ENCODE data around the gene CLEC20A.

The CLEC20A gene

GRCh38 chr1:178485541-178485981 lies 11.2 kb downstream of the CLEC20A start:
- in situ Hi-C loops (cut with MboI; ENCODE audit: low sequenced_read_pairs) = no loop called here

DNA sequence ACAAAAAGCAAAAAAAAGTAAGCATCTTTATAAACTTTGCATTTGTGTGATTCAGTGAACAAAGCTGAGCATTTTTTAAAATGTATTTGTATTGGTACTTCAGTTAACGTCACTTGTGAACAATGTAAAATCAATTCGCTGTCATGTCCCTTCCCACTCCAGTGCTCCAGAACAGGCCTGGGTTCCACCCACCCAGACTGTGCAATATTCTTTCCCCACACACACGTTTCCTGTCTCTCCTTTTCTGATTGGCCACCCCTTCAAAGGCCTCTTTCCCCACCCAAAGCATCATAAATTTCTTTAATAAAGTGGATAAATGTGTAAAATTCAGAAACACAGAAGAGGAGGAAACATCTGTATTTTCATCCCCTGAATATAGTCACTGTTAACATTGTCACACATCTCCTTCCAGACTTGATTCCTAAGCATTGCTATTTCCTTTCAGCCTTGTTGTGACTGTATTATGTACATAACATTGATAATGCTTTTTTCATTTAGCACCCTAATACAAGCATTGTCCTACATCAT lies 12.0 kb downstream of the CLEC20A start:
- in situ Hi-C loops (cut with MboI; ENCODE audit: low sequenced_read_pairs) = no loop called here

DNA sequence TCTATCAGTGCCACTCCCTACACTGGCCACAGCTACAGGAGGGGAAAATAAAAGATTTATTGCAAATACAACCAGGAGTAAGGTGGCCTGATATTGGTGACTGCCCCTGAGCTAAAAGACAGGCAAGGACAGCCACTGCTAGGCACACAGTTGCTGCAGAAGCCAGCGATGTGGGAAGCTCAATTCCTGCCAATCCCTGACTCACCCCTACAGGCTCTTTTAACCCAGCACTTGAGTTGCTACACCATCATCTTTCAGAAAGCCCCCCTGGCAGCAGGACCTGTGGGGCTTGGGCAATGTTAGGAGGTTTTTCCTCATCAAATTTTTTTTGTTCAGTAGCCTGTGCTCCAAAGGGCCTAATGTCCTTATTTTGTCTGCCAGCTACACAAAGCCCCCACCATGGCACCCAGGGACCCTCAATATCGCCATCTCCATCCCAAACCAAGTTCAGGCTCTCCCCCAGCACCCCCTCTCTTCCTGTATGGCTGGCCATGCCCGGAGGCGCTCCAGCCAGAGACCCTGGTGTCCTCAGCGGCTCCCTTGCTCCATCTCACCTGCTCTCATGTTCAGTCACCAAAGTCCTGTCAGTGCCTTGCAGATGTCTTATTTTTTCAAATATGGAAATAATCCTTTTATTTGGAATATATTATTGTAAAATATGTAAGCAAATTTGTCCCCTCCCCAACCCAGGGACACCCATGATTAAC lies 13.4 kb downstream of the CLEC20A start:
- in situ Hi-C loops (cut with MboI; ENCODE audit: low sequenced_read_pairs) = no loop called here

GRCh38 chr1:178477841-178478240 lies 18.9 kb downstream of the CLEC20A start:
- in situ Hi-C loops (cut with MboI; ENCODE audit: low sequenced_read_pairs) = no loop called here

- in situ Hi-C loops (cut with MboI; ENCODE audit: low sequenced_read_pairs) = no loop called here
Measured at GRCh38 chr1:178477373-178477772, 19.4 kb downstream of the CLEC20A start.

DNA sequence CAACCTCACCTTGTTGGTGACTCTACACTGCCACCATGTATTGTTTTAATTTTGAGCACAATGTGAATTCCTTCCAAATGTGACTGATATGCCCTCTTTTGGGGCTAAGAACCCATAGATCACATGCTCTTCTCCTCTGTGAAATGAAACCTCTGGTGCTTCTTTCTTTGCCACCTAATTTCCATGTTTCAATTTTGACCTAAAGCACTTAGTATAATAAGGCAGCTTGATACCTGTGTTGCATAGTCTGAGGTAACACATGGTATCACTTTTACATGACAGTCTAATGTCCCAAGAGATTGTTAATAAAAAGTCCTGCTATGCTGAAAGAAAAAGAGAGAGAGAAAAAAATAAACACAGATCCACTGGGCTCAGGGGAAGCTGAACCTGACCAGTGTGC lies 24.2 kb downstream of the CLEC20A start:
- in situ Hi-C loops (cut with MboI; ENCODE audit: low sequenced_read_pairs) = no loop called here

DNA sequence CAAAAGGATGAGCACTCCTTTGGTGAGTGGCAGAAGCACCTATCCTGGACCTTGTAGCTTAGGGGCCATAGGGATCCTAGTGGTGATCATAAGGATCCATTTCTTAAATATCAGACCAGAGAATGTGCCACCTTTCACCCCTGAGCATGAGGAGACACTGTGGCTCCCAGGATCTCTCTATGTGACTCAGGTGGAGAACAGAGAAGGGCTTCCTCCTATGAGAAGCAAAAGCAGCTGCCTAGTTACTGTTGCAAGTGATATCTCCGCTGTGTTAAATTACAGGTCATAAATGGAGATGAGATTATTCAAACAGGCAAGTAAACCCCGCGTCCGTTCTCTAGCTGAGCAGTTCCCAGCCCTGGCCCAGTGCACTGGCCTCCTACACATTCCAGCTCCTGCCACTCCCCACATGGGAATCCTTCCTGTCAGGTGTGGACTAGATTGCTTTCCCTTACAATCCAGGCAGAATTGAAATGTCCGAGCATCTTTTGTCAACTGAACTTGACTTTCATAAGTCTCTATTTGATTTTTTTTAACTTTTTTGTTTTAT lies 26.3 kb downstream of the CLEC20A start:
- in situ Hi-C loops (cut with MboI; ENCODE audit: low sequenced_read_pairs) = no loop called here

DNA sequence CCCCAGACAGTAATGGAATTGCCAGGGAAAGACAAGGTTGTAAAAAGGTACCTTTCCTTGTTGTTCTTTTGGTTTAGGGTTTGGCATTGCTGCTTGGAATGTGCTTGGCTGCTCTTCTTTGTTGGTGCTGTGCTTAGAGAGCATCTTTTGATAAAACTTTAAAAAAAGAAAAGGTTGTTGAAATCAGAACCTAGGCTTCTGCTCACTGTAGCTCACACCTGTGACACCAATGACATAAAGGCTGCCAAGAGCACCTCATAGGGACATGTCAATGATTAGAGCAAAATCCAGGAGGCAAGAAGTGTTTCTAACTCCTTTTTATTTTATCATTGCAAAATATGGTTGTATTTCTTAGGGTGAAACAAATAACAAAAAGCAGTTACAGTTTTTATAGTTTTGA lies 28.9 kb downstream of the CLEC20A start:
- in situ Hi-C loops (cut with MboI; ENCODE audit: low sequenced_read_pairs) = no loop called here

GRCh38 chr1:178465011-178465410 lies 31.8 kb downstream of the CLEC20A start:
- in situ Hi-C loops (cut with MboI; ENCODE audit: low sequenced_read_pairs) = no loop called here

DNA sequence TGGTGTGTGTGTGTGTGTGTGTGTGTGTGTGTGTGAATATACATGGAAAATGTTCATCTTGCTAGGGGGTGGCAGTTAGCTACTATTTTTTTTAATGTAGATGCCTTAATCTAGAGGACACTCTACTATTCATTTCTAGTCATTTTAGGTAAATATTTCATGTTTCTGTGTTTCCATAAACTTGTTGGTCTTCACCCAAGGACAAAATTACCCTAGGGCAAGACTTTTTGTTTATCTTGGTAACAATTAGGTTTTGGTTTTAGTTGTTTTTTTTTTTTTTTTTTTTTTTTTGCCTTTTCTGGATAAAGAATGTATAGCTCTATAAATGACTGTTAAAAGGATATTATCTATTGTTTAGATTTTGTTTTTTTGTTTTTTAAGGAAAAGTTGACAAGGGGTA lies 32.2 kb downstream of the CLEC20A start:
- in situ Hi-C loops (cut with MboI; ENCODE audit: low sequenced_read_pairs) = no loop called here

DNA sequence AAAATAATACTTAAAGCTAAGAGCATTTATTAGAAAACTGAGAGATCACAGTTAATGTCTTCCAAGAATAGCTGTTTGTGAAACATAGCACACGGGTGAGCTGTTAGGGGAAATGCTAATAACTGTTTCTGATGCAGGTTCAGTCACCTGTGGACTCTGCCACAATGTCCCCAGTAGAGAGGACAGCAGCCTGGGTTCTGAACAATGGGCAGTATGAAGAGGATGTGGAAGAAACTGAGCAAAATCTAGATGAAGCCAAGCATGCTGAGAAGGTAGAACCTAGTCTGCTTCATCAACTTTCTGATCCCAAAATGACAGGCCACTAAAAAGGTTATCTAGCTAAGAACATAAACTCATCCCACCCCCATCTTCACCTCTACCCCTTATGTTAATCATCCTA lies 32.6 kb downstream of the CLEC20A start:
- in situ Hi-C loops (cut with MboI; ENCODE audit: low sequenced_read_pairs) = no loop called here

GRCh38 chr1:178461701-178462100 lies 35.1 kb downstream of the CLEC20A start:
- in situ Hi-C loops (cut with MboI; ENCODE audit: low sequenced_read_pairs) = no loop called here

GRCh38 chr1:178461104-178461503 lies 35.7 kb downstream of the CLEC20A start:
- in situ Hi-C loops (cut with MboI; ENCODE audit: low sequenced_read_pairs) = no loop called here

DNA sequence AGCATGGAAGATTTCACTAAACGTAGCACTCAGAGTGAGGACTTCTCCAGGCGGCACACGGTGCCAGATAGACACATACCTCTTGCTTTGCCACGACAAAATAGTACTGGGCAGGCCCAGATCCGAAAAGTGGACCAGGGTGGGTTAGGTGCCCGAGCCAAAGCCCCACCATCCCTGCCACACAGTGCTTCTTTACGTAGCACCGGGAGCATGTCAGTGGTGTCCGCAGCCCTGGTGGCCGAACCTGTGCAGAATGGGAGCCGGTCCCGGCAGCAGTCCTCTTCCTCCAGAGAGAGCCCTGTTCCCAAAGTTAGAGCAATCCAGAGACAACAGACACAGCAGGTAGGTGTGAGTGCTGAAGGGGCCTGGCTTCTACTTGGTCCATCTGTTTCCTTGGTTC lies 38.6 kb downstream of the CLEC20A start:
- in situ Hi-C loops (cut with MboI; ENCODE audit: low sequenced_read_pairs) = no loop called here

DNA sequence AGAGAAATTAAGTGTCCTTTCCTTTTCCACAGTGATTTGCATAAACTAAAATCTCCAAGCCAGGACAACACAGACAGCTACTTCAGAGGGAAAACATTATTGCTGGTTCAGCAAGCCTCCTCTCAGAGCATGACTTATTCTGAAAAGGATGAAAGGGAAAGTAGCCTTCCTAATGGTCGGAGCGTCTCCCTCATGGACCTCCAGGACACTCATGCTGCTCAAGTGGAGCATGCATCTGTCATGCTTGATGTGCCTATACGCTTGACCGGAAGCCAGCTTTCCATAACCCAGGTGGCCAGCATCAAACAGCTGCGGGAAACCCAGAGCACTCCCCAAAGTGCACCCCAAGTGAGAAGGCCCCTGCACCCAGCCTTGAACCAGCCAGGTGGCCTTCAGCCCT lies 39.1 kb downstream of the CLEC20A start:
- in situ Hi-C loops (cut with MboI; ENCODE audit: low sequenced_read_pairs) = no loop called here

GRCh38 chr1:178456472-178456871 lies 40.3 kb downstream of the CLEC20A start:
- in situ Hi-C loops (cut with MboI; ENCODE audit: low sequenced_read_pairs) = no loop called here

DNA sequence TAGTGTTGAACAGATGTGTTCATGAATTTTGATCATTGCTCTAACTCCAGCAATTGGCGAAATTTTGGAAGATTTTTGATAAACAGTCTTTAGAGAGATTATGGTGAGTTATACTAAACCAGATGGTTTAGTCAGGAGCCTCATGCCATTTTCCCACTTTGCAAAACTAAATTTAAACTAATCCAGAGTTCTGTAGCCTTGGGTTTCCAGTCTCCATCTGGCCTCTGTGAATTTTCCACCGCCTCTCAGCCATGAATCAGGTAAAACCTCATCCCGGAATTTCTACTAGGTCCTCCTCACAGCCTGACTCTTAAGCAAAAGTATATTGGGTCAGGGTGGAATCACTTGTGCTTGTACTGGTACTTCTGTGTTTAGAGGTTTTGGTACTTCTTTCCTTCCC lies 44.8 kb downstream of the CLEC20A start:
- in situ Hi-C loops (cut with MboI; ENCODE audit: low sequenced_read_pairs) = no loop called here

GRCh38 chr1:178451529-178451928 lies 45.2 kb downstream of the CLEC20A start:
- in situ Hi-C loops (cut with MboI; ENCODE audit: low sequenced_read_pairs) = no loop called here

DNA sequence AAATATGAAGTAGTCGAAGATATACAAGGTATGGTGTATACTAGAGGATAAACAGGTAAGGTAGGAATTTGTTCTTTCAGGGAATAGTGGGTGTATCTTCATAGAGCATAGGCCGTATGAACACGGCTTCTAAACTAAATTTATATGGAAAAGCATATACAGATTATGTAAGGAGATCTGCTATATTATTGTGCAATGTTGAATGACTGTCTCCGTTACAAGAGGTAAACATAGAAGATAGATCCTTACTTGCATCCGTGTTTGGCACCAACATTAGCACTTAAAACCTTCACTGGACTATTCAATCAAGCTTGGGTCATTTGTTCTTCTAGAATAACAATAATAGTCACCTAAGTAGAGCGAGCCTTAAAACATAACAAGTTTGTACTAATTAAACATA lies 45.9 kb downstream of the CLEC20A start:
- in situ Hi-C loops (cut with MboI; ENCODE audit: low sequenced_read_pairs) = no loop called here

- in situ Hi-C loops (cut with MboI; ENCODE audit: low sequenced_read_pairs) = no loop called here
Measured at GRCh38 chr1:178442925-178443324, 53.8 kb downstream of the CLEC20A start.

- in situ Hi-C loops (cut with MboI; ENCODE audit: low sequenced_read_pairs) = no loop called here
Measured at GRCh38 chr1:178438432-178438831, 58.3 kb downstream of the CLEC20A start.

GRCh38 chr1:178436899-178437298 lies 59.9 kb downstream of the CLEC20A start:
- in situ Hi-C loops (cut with MboI; ENCODE audit: low sequenced_read_pairs) = no loop called here
